Muscle layer of duodenum (tissue), 2 donors: ENCODE results near the gene SSBP3.

Experiments
- H3K27ac ChIP-seq: one replicate; pipeline ENCODE4 v1.7.0; 2013; ENCODE audit warnings: mild to moderate bottlenecking, low read length
- H3K27me3 ChIP-seq: one replicate; pipeline ENCODE4 v1.7.0; 2013; ENCODE audit warnings: low read depth, mild to moderate bottlenecking, control low read depth, low read length
- H3K36me3 ChIP-seq, 2 donors: one replicate each; pipeline ENCODE4 v1.7.0; 2013; ENCODE audit warnings: low read length in 2 of 2, control low read depth in 1 of 2, mild to moderate bottlenecking in 1 of 2; ENCODE audit not compliant: insufficient read depth in 2 of 2, control insufficient read depth in 1 of 2
- H3K4me1 ChIP-seq, 2 donors: one replicate each; pipeline ENCODE4 v1.7.0; 2013; ENCODE audit warnings: low read length in 2 of 2, mild to moderate bottlenecking in 2 of 2, control low read depth in 1 of 2, moderate library complexity in 1 of 2; ENCODE audit not compliant: insufficient read depth in 2 of 2, control insufficient read depth in 1 of 2
- H3K4me3 ChIP-seq, 2 donors: one replicate each; pipeline ENCODE4 v1.7.0; 2013; ENCODE audit warnings: low read length in 2 of 2, low read depth in 1 of 2, mild to moderate bottlenecking in 1 of 2
- H3K9me3 ChIP-seq, 2 donors: one replicate each; pipeline ENCODE4 v1.7.0; 2013; ENCODE audit warnings: low read length in 2 of 2, control low read depth in 1 of 2, mild to moderate bottlenecking in 1 of 2; ENCODE audit not compliant: control insufficient read depth in 1 of 2
- donor health status: healthy.

The SSBP3 gene

DNA sequence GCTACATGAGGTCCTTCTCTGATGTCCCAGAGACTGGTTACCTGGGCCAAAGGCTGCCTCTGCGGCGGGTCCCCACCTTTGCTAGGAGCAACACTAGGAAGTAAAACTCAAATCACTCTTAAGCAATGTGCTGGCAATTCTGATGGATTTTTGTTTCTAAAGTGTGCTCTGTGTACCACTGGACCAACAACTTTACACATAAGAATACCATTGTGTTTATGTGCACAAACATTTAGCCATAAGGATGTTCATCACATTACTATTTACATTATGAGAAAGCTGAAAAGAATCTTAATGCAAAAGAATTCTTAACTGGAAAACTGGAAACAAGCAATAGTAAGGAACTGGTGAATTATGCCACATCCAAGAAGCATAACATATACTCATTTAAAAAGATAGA is 38.6 kb downstream of the SSBP3 start:
- no peaks in the 10 kb centered on the region for H3K36me3 ChIP-seq
- no peaks in the 10 kb centered on the region for H3K27me3 ChIP-seq
- no peak overlapping the region for H3K4me3 ChIP-seq
- H3K4me1 ChIP-seq = peaks cover 0 to 28% of the 10 kb centered on the region in 2 donors
- H3K27ac ChIP-seq = no peak overlapping the region
- no peaks in the 10 kb centered on the region for H3K9me3 ChIP-seq

DNA sequence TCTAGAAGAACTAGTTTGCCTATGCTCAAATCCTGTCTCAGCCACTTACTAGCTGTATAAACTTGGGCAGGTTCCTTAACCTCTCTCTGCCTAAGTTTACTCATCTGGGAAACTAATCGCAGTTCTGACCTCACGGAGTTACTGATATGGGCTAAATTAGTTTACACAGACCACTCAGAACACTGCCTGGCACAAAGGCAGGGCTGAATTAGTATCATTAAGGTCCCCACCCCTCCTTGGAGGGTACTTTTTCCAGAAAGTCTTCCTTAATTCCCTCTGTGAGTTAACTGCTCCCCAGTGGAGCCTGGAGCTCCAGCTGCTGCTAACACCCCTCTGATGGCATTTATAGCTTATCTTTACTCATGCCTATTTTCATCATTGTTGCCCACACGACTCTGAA is 40.3 kb downstream of the SSBP3 start:
- H3K9me3 ChIP-seq = no peaks in the 10 kb centered on the region
- peaks cover 0 to 15% of the 10 kb centered on the region in 2 donors for H3K4me1 ChIP-seq
- no peaks in the 10 kb centered on the region for H3K36me3 ChIP-seq
- H3K4me3 ChIP-seq = no peak overlapping the region
- no peak overlapping the region for H3K27ac ChIP-seq
- H3K27me3 ChIP-seq = no peaks in the 10 kb centered on the region

DNA sequence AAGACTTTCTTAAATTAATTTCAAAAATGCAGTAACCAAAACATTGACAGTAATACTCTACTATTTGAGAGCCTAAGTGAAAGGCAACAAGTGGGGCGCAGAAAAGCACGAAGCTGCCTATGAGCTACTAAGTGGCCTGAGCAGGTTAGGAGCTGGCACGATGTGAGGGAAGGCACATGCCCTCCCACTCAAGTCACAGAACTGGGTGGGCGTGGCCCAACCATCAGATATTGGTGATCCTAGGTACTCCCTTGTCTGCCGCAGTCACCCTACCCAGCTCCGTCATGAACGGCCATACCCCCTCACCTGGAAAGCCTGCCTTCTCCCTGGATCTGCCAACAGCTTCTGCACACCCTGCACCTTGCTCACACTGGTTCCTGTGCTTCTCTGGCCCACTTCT is 40.8 kb downstream of the SSBP3 start:
- Histone ChIP-seq H3K9me3 (no peaks in the 10 kb centered on the region), H3K36me3 (no peaks in the 10 kb centered on the region), H3K27ac (no peak overlapping the region), H3K4me3 (no peak overlapping the region), H3K4me1 (peaks cover 0 to 11% of the 10 kb centered on the region in 2 donors), H3K27me3 (no peaks in the 10 kb centered on the region)

DNA sequence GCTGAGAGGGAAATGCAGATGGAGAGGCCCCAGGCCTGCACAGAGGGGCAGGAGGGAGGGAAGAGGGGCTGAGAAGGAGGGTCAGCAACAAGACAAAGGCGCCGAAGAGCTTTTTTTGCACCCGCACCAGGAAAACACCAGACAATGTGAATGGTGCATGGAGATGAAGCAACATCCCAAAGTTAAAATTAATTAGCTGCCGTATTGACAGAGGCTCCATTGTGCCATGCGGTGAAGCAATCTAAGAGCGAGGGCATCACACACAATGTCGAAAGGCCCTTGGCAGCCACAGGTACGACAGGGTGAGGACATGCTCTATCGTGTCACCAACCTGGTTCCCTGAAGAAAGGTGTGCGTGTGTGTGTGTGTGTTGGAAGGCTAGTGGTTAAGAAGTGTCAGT is 41.2 kb downstream of the SSBP3 start:
- peaks cover 0 to 12% of the 10 kb centered on the region in 2 donors for H3K4me1 ChIP-seq
- H3K36me3 ChIP-seq = no peaks in the 10 kb centered on the region
- no peaks in the 10 kb centered on the region for H3K27me3 ChIP-seq
- H3K27ac ChIP-seq = no peak overlapping the region
- H3K4me3 ChIP-seq = no peak overlapping the region
- H3K9me3 ChIP-seq = no peaks in the 10 kb centered on the region

DNA sequence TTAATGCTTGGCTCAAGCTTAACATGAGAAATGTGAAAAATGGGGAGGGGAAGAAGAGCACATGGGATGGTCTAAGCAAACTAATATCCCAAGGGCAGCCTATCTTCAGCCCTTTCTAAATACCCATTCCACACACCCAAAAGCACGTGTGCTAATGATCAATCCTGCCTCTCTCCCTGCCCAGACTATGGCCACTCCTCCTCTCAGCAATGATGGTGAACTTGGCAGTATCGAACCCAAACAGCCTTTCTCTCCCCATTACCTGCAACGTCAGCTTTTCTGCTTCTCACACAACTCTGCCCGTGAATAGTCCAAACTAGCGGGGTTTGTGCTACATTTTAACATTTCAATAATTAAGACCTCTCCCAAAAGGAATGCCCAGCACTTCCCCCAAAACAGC is 41.6 kb downstream of the SSBP3 start:
- Histone ChIP-seq H3K4me1 (peaks cover 0 to 14% of the 10 kb centered on the region in 2 donors), H3K4me3 (no peak overlapping the region), H3K27ac (no peak overlapping the region), H3K27me3 (no peaks in the 10 kb centered on the region), H3K9me3 (no peaks in the 10 kb centered on the region), H3K36me3 (no peaks in the 10 kb centered on the region)

DNA sequence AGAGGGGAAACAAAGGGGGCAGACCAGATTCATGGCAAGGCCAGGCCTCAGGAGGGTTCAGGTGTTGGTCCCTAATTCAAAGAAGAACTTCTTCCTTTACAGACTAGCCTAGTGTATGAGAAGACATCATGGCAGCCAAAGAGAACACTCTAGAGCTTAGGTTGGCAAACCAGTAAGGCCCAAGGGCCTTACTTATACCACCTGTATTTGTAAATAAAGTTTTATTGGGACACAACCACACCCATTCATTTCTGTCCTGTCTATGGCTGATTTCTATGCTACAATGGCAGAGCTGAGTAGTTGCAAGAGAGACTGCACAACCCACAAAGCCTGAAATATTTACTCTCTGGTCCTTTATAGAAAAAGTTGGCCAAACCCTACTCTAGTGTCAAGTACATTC is 42.3 kb downstream of the SSBP3 start:
- Histone ChIP-seq H3K9me3 (no peaks in the 10 kb centered on the region), H3K27me3 (no peaks in the 10 kb centered on the region), H3K4me3 (no peak overlapping the region), H3K27ac (no peak overlapping the region), H3K36me3 (no peaks in the 10 kb centered on the region), H3K4me1 (peaks cover 0 to 14% of the 10 kb centered on the region in 2 donors)

DNA sequence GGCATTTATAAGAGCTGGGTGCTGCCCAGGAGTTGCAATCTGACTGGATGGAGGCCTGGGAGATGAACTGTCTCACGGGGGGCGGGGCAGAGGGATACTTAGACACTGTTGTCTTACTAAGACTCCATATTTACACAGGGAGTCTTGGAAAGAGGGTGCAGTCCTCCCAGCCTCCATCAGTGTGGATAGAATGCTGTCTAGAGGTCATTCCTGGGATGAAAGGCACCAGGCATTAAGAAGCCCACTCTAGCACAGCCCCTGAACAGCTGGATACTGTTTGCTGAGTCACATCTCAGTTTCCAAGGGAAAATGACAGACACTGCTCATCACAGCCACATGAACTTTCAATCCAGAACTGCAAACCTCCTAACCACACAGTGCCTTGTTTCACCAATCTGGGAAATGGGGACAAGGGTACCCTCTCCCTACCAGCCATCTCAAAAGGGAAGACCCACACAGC is 43.3 kb downstream of the SSBP3 start:
- H3K36me3 ChIP-seq = peaks cover 0 to 3% of the 10 kb centered on the region in 2 donors
- H3K4me3 ChIP-seq = no peak overlapping the region
- H3K27ac ChIP-seq = no peak overlapping the region
- no peaks in the 10 kb centered on the region for H3K27me3 ChIP-seq
- no peaks in the 10 kb centered on the region for H3K9me3 ChIP-seq
- peaks cover 0 to 14% of the 10 kb centered on the region in 2 donors for H3K4me1 ChIP-seq

DNA sequence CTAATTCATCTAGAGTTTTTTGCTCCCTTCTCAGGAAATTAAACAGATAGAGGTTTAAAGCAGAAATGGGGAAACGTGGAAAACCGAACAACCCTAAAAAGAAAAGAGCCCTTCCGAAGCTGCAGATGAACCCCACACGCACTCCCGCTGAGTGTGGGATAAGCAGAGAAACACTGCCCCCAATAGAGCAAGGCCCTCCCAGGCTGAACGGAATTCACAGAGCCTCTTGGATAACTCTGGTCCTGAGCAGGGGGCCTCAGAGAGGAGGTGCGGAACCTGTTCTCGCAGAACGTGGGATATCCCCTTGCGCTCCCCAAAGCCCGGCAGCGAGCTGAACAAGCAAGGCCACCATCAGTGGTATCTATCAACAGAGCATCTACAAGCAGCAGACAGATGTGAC is 44.9 kb downstream of the SSBP3 start:
- no peak overlapping the region for H3K27ac ChIP-seq
- H3K27me3 ChIP-seq = no peaks in the 10 kb centered on the region
- H3K9me3 ChIP-seq = no peaks in the 10 kb centered on the region
- H3K4me1 ChIP-seq = peaks cover 5 to 20% of the 10 kb centered on the region in 2 donors
- H3K36me3 ChIP-seq = peaks cover 0 to 3% of the 10 kb centered on the region in 2 donors
- no peak overlapping the region for H3K4me3 ChIP-seq

DNA sequence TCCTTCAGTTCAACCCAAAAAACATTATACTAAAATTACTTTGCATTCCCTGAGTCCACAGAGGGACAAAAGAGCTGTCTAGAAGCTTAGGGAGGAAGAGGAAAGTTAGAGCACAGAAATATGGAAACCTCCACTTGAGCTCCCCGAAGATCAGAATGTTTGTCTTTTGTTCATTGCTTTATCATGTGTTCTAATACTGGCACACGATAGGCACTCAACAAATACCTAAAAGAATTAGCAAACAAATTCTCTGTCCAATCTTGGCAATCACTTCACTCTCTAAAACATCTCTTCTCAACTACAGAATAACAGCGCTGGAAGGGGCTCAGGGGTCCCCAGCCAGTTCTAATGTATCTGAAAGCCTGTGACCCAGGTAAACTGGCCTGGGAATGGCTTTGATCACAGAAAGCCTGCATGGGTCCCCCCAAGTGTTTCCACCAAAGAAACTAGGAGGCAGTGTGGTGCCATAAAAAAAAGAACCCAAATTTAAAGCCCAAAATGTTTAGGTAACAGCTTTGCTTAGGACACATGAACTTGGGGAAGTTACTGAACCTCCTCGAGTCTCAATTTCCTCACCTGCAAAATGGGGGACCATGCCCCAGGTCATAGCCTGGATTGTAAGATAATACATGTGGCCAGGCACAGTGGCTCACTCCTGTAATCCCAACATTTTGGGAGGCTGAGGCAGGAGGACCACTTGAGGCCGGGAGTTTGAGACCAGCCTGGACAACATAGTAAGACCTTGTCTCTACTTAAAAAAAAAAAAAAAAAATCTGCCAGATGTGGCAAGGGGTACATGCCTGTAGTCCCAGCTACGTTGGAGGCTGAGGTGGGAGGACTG is 45.8 kb downstream of the SSBP3 start:
- no peak overlapping the region for H3K4me3 ChIP-seq
- H3K36me3 ChIP-seq = peaks cover 0 to 3% of the 10 kb centered on the region in 2 donors
- H3K27me3 ChIP-seq = no peaks in the 10 kb centered on the region
- H3K27ac ChIP-seq = no peak overlapping the region
- no peaks in the 10 kb centered on the region for H3K9me3 ChIP-seq
- H3K4me1 ChIP-seq = peaks cover 10 to 24% of the 10 kb centered on the region in 2 donors

DNA sequence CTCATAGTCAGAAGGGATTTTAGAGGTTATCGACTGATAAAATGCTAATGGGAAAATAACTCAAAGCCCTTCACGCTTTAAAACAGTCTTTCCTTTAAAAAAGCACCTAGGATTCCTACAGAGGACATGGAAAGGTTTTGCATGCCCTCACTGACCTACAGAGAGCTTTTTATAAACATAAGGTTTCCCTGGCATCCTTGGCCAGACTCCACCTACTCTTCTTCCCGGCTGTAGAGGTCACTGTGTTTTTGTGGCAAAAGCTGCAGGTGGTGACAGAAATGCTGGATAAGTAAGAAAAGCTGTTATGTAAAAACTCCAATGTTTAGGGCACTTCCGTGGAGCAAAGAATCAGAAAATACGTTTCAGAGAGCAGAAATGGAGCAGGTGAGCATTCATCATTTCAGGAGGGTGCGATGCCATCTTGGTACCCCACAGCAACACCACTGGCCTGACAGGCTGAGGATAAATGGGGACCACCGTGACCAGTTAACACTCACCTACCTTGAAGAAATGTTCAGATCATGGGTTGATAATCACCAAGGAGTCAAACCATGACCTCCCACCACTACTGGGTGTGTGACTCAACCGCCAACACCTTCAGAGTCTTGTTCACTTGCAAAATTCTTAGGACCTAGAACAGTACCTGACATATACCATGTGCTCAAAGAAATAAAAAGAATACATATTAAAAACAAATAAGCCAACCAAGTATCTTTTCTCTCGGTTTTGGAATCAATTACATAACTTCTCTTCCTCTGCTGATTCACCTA is 46.6 kb downstream of the SSBP3 start:
- Histone ChIP-seq H3K27me3 (no peaks in the 10 kb centered on the region), H3K36me3 (peaks cover 0 to 3% of the 10 kb centered on the region in 2 donors), H3K27ac (no peak overlapping the region), H3K9me3 (no peaks in the 10 kb centered on the region), H3K4me3 (no peak overlapping the region), H3K4me1 (peaks cover 10 to 29% of the 10 kb centered on the region in 2 donors)

DNA sequence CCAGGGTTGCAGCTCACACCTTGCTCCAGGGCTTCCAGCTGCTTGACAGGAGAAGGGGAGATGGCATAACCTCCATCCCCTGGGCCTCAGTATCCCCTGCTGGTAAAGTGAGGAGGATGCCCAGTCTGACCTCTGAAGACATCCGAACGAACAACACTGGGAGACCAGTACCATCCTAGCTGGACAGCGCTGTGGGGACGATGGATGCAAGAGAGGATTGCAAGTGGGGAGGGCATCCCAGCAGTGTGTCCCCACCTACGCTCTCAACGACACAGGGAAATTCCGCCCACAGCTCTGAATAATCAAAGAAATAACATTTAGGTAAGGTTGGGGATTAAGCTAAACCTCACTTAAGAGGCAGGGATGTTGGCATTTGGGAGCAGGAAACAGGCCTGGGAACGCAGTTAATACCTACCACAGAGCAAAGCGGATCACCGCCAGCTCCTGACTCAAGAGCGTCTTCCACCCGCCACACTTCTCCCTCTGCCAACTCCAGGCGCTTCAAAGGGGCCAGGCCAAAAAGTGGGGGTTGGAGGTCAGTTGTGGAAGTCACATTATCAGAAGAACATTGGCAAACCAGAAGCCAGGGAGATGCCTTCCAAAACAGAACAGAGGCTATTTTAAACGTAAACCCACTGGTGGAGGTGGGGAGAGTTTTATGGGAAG is 47.6 kb downstream of the SSBP3 start:
- H3K4me1 ChIP-seq = peaks cover 10 to 32% of the 10 kb centered on the region in 2 donors
- no peaks in the 10 kb centered on the region for H3K27me3 ChIP-seq
- H3K4me3 ChIP-seq = no peak overlapping the region
- no peaks in the 10 kb centered on the region for H3K9me3 ChIP-seq
- no peak overlapping the region for H3K27ac ChIP-seq
- peaks cover 0 to 3% of the 10 kb centered on the region in 2 donors for H3K36me3 ChIP-seq
